Ishikawa (cell line): ENCODE results near the gene GOLGA2.

ENCODE experiments used
- CEBPB ChIP-seq: IDR thresholded peaks from 2 replicates; pipeline ENCODE4 v1.6.1; 2012
- CREB1 ChIP-seq: IDR thresholded peaks from 2 replicates; pipeline ENCODE4 v1.6.1; 2012; ENCODE audit warnings: low read depth
- EGR1 ChIP-seq: IDR thresholded peaks from 2 replicates; pipeline ENCODE4 v1.6.1; 2012
- EP300 ChIP-seq: IDR thresholded peaks from 2 replicates; pipeline ENCODE4 v1.6.1; 2012; ENCODE audit warnings: borderline replicate concordance
- FOXM1 ChIP-seq: IDR thresholded peaks from 2 replicates; pipeline ENCODE4 v1.6.1; 2012; ENCODE audit warnings: low read depth, borderline replicate concordance
- NFIC ChIP-seq: IDR thresholded peaks from 2 replicates; pipeline ENCODE4 v1.6.1; 2012
- RAD21 ChIP-seq: IDR thresholded peaks from 2 replicates; pipeline ENCODE4 v1.6.1; 2012; ENCODE audit warnings: low read depth
- REST ChIP-seq: IDR thresholded peaks from 2 replicates; pipeline ENCODE4 v1.6.1; 2012; ENCODE audit warnings: low read depth, mild to moderate bottlenecking
- TAF1 ChIP-seq: IDR thresholded peaks from 2 replicates; pipeline ENCODE4 v1.6.1; 2012; ENCODE audit warnings: low read depth, mild to moderate bottlenecking
- TCF12 ChIP-seq: IDR thresholded peaks from 2 replicates; pipeline ENCODE4 v1.6.1; 2012; ENCODE audit warnings: low read depth
- TEAD4 ChIP-seq: IDR thresholded peaks from 2 replicates; pipeline ENCODE4 v1.6.1; 2012
- YY1 ChIP-seq: IDR thresholded peaks from 2 replicates; pipeline ENCODE4 v1.6.1; 2012; ENCODE audit warnings: low read depth
- ZBTB7A ChIP-seq: IDR thresholded peaks from 2 replicates; pipeline ENCODE4 v1.6.1; 2012; ENCODE audit warnings: low read depth
- TF ChIP-seq, protein P1 (sequence below): IDR thresholded peaks from 2 replicates; pipeline ENCODE4 v1.6.1; 2012
- TF ChIP-seq, protein P2 (sequence below): IDR thresholded peaks from 2 replicates; pipeline ENCODE4 v1.6.1; 2012

Gene GOLGA2

GRCh38 chr9:128211981-128212281 is 63.9 kb downstream of the GOLGA2 start:
- no peak for TF ChIP-seq TAF1

- no peak for TF ChIP-seq RAD21
- no peak for TF ChIP-seq CEBPB
- no peak for TF ChIP-seq CREB1
- TF ChIP-seq ZBTB7A: no peak
- TF ChIP-seq TCF12: no peak
- TF ChIP-seq EP300: no peak
- no peak for TF ChIP-seq NFIC
- TF ChIP-seq EGR1: no peak
- no peak for TF ChIP-seq YY1
- TF ChIP-seq REST: no peak
- TF ChIP-seq TEAD4: no peak
- no peak for TF ChIP-seq TAF1
- TF ChIP-seq, protein P1, sequence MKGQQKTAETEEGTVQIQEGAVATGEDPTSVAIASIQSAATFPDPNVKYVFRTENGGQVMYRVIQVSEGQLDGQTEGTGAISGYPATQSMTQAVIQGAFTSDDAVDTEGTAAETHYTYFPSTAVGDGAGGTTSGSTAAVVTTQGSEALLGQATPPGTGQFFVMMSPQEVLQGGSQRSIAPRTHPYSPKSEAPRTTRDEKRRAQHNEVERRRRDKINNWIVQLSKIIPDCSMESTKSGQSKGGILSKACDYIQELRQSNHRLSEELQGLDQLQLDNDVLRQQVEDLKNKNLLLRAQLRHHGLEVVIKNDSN: no peak
- TF ChIP-seq, protein P2, sequence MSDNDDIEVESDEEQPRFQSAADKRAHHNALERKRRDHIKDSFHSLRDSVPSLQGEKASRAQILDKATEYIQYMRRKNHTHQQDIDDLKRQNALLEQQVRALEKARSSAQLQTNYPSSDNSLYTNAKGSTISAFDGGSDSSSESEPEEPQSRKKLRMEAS: no peak
- TF ChIP-seq FOXM1: no peak
Measured at GRCh38 chr9:128211186-128211980, 64.4 kb downstream of the GOLGA2 start.

DNA sequence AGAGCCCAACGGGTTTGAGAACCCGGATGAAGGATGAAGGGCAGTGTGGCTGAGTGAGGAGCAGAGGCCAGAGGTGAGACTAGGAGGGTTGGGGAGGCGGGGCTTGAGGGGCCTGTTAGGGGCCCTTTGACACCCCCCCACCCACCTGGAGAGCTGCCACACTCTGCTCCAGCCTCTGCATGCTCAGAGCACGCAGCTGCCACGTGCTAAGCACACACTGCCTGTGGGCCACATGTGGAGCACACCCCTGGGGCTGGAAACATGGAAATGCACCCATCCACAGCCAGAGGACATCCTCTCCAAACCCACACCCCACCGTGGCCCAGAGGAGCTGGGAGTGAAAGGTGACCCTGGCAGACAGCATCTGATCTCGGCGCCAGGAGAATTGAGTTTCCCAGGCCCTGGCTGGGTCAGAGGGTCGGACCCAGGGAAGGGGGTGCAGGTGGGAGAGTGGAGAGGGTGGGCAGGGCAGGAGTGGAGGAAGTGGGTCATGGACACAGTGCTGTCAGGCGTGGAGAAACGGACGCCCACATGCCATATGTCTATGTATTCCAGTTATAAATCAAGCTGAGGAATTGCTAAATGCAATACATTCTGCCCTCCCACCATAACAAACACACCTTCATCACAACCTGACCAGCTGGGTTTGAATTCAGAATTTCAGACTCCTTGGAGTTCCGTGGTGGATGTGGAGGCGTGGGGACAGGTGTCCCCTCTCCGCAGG is 66.7 kb downstream of the GOLGA2 start:
- no peak for TF ChIP-seq REST
- no peak for TF ChIP-seq NFIC
- TF ChIP-seq EGR1: no peak
- TF ChIP-seq TAF1: no peak
- no peak for TF ChIP-seq CREB1
- no peak for TF ChIP-seq CEBPB
- no peak for TF ChIP-seq RAD21
- TF ChIP-seq, protein P1: no peak
- no peak for TF ChIP-seq TCF12
- TF ChIP-seq FOXM1: no peak
- no peak for TF ChIP-seq EP300
- no peak for TF ChIP-seq TEAD4
- TF ChIP-seq ZBTB7A: no peak
- TF ChIP-seq, protein P2: no peak
- TF ChIP-seq YY1: no peak

DNA sequence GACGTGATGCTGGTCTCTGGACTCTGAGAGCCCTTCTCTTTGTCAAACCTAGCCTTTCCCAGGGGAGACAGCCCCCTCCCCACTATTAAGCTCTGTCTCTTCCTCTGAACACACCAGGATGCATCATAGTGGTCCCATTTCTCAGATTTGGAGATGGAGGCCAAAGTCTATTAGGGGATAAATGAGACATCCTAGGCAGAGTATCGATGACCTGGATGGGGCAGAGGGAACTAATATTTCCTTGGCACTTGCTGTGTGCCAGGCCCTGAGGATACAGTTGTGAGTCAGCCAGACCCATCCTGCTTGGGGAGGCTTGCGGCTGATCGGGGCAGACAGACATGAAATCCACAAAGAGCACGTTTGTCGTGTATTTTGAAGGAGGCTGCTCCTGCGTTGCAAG is 67.4 kb downstream of the GOLGA2 start:
- no peak for TF ChIP-seq TEAD4
- no peak for TF ChIP-seq TAF1
- no peak for TF ChIP-seq FOXM1
- TF ChIP-seq CEBPB: no peak
- TF ChIP-seq ZBTB7A: no peak
- TF ChIP-seq RAD21: no peak
- TF ChIP-seq EP300: no peak
- TF ChIP-seq YY1: no peak
- no peak for TF ChIP-seq REST
- no peak for TF ChIP-seq EGR1
- TF ChIP-seq CREB1: no peak
- TF ChIP-seq, protein P1: no peak
- no peak for TF ChIP-seq NFIC
